HUDEP-2 (cell line): ENCODE data around the gene KRTAP9-7.
"Not testable (repeated sequence)": the region's sequence is repeated elsewhere in the genome, so short reads cannot be mapped to it uniquely, and the experiment has no call there.

ENCODE experiments used
- DNase-seq, 76 experiments: peaks; one replicate each; lab custom pipeline; 2025; ENCODE audit not compliant: unreplicated experiment in 76 of 76; lab: John Stamatoyannopoulos, UW

KRTAP9-7 gene

GRCh38 chr17:41275648-41276190, at the start of gene KRTAP9-7:
Gene KRTAP9-7 (plus strand): TSS chr17:41275698. CDS start chr17:41275698, 0 bp downstream.
- not testable (repeated sequence) for DNase-seq

- DNase-seq = no peak
Measured at GRCh38 chr17:41226051-41226450, 49.4 kb upstream of the KRTAP9-7 start.

- not testable (repeated sequence) for DNase-seq
Measured at GRCh38 chr17:41226598-41227095, 48.9 kb upstream of the KRTAP9-7 start, which contains the start of gene KRTAP9-2. Gene KRTAP9-2 (plus strand): TSS chr17:41226648. CDS start chr17:41226655, 7 bp downstream.

GRCh38 chr17:41230094-41230493, 45.4 kb upstream of the KRTAP9-7 start:
- no peak for DNase-seq

GRCh38 chr17:41231731-41232130, 43.8 kb upstream of the KRTAP9-7 start:
- DNase-seq = no peak

- DNase-seq = not testable (repeated sequence)
Measured at GRCh38 chr17:41232399-41233105, 42.9 kb upstream of the KRTAP9-7 start, which contains the start of gene KRTAP9-3. Gene KRTAP9-3 (plus strand): TSS chr17:41232449. CDS start chr17:41232502, 53 bp downstream.

GRCh38 chr17:41237116-41237515, 38.4 kb upstream of the KRTAP9-7 start:
- DNase-seq = not testable (repeated sequence)

- DNase-seq = not testable (repeated sequence)
Measured at GRCh38 chr17:41237949-41238437, 37.5 kb upstream of the KRTAP9-7 start, which contains the start of gene KRTAP9-8. Gene KRTAP9-8 (plus strand): TSS chr17:41237999. CDS start chr17:41238052, 53 bp downstream.

GRCh38 chr17:41246995-41247787, 28.3 kb upstream of the KRTAP9-7 start:
- not testable (repeated sequence) for DNase-seq

GRCh38 chr17:41249637-41250240, 25.8 kb upstream of the KRTAP9-7 start, which contains the start of gene KRTAP9-4:
Gene KRTAP9-4 (plus strand): TSS chr17:41249687. CDS start chr17:41249721, 34 bp downstream.
- DNase-seq = not testable (repeated sequence)

- no peak for DNase-seq
Measured at GRCh38 chr17:41251261-41251660, 24.2 kb upstream of the KRTAP9-7 start.

GRCh38 chr17:41254861-41255260, 20.6 kb upstream of the KRTAP9-7 start:
- DNase-seq = no peak

GRCh38 chr17:41255381-41256290, 19.9 kb upstream of the KRTAP9-7 start, which contains the start of gene KRTAP9-9:
Gene KRTAP9-9 (plus strand): TSS chr17:41255384.
- DNase-seq = not testable (repeated sequence)

GRCh38 chr17:41256291-41256685, 19.2 kb upstream of the KRTAP9-7 start:
- DNase-seq = no peak

GRCh38 chr17:41258406-41258805, 17.1 kb upstream of the KRTAP9-7 start:
- no peak for DNase-seq

GRCh38 chr17:41263212-41263611, 12.3 kb upstream of the KRTAP9-7 start:
- DNase-seq = no peak

- DNase-seq = no peak
Measured at GRCh38 chr17:41264599-41264998, 10.9 kb upstream of the KRTAP9-7 start.

- no peak for DNase-seq
Measured at GRCh38 chr17:41265078-41265477, 10.4 kb upstream of the KRTAP9-7 start, which contains the start of gene KRTAP9-6. Gene KRTAP9-6 (plus strand): TSS chr17:41265378. CDS start chr17:41265378, 0 bp downstream.

GRCh38 chr17:41267711-41268110, 7.8 kb upstream of the KRTAP9-7 start:
- no peak for DNase-seq
